ENCODE results near the gene ERCC4. TPM values are rescaled to one million over a fixed set of nuclear protein-coding genes. Genes with fewer than 3 reads are reported as not detected.

The ERCC4 gene
- total RNA-seq, 1 donor from 2014 or later, result 13.9 TPM

- H2AFZ ChIP-seq (ENCODE audit: low read depth, low read length), result no peak overlapping the region
- no peak for FAIRE-seq
- TF ChIP-seq CTCF (IDR thresholded peaks at IDR 0.05; ENCODE audit: insufficient read depth, low read depth, low read length) (no peak), EZH2 (IDR thresholded peaks at IDR 0.05; ENCODE audit: insufficient read depth, low read length) (no peak)
- H3K9me3 Mint-ChIP-seq (ENCODE audit: unreplicated experiment), result peaks cover 2% of the 10 kb centered on the region
- H3K27me3 Mint-ChIP-seq (ENCODE audit: low read depth, unreplicated experiment), result no peaks in the 10 kb centered on the region
- H3K4me2 ChIP-seq (ENCODE audit: low read length), result no peak overlapping the region
- H3K27ac Mint-ChIP-seq (ENCODE audit: unreplicated experiment), result peak overlapping the region; percentile 44
- H3K79me2 ChIP-seq (ENCODE audit: insufficient read depth, low read length), result no peaks in the 10 kb centered on the region
- DNase-seq (ENCODE audit: low read depth), result no peak
- H3K27me3 ChIP-seq (ENCODE audit: insufficient read depth, low read length), result no peaks in the 10 kb centered on the region
- peaks cover 5% of the 10 kb centered on the region for H3K4me1 Mint-ChIP-seq (ENCODE audit: low read depth, unreplicated experiment)
- no peaks in the 10 kb centered on the region for H3K9me3 ChIP-seq (ENCODE audit: insufficient read depth, low read depth, low read length)
- no peaks in the 10 kb centered on the region for H3K4me1 ChIP-seq (ENCODE audit: insufficient read depth, low read length)
- H4K20me1 ChIP-seq (ENCODE audit: insufficient read depth, low read length), result no peaks in the 10 kb centered on the region
- H3K36me3 Mint-ChIP-seq (ENCODE audit: low read depth, unreplicated experiment), result no peaks in the 10 kb centered on the region
- no peak overlapping the region for H3K4me3 Mint-ChIP-seq (ENCODE audit: unreplicated experiment)
- no peak overlapping the region for H3K27ac ChIP-seq (ENCODE audit: low read depth, low read length)
- H3K36me3 ChIP-seq (ENCODE audit: insufficient read depth, low read length), result no peaks in the 10 kb centered on the region
- no peak overlapping the region for H3K9ac ChIP-seq (ENCODE audit: low read length)
- no peak overlapping the region for H3K4me3 ChIP-seq (ENCODE audit: insufficient read depth, low read depth, low read length)
Measured at GRCh38 chr16:13973321-13974023, 53.5 kb downstream of the ERCC4 start.

GRCh38 chr16:13977177-13977576 lies 57.2 kb downstream of the ERCC4 start:
- TF ChIP-seq EZH2 (IDR thresholded peaks at IDR 0.05; ENCODE audit: insufficient read depth, low read length), result no peak
- TF ChIP-seq CTCF (IDR thresholded peaks at IDR 0.05; ENCODE audit: insufficient read depth, low read depth, low read length), result no peak
- Histone ChIP-seq H3K27me3 (ENCODE audit: insufficient read depth, low read length) (no peaks in the 10 kb centered on the region), H3K9ac (ENCODE audit: low read length) (no peak overlapping the region), H3K79me2 (ENCODE audit: insufficient read depth, low read length) (no peaks in the 10 kb centered on the region), H3K4me2 (ENCODE audit: low read length) (no peak overlapping the region), H3K4me3 (ENCODE audit: insufficient read depth, low read depth, low read length) (no peak overlapping the region), H3K9me3 (ENCODE audit: insufficient read depth, low read depth, low read length) (peaks cover 5% of the 10 kb centered on the region), H4K20me1 (ENCODE audit: insufficient read depth, low read length) (no peaks in the 10 kb centered on the region), H3K36me3 (ENCODE audit: insufficient read depth, low read length) (no peaks in the 10 kb centered on the region), H3K27ac (ENCODE audit: low read depth, low read length) (no peak overlapping the region), H3K4me1 (ENCODE audit: insufficient read depth, low read length) (no peaks in the 10 kb centered on the region), H2AFZ (ENCODE audit: low read depth, low read length) (no peak overlapping the region)
- no peak for DNase-seq (ENCODE audit: low read depth)
- no peaks in the 10 kb centered on the region for H3K27me3 Mint-ChIP-seq (ENCODE audit: low read depth, unreplicated experiment)
- H3K27ac Mint-ChIP-seq (ENCODE audit: unreplicated experiment), result no peak overlapping the region
- H3K36me3 Mint-ChIP-seq (ENCODE audit: low read depth, unreplicated experiment), result no peaks in the 10 kb centered on the region
- peaks cover 5% of the 10 kb centered on the region for H3K4me1 Mint-ChIP-seq (ENCODE audit: low read depth, unreplicated experiment)
- peaks cover 13% of the 10 kb centered on the region for H3K9me3 Mint-ChIP-seq (ENCODE audit: unreplicated experiment)
- no peak for FAIRE-seq
- H3K4me3 Mint-ChIP-seq (ENCODE audit: unreplicated experiment), result no peak overlapping the region

- H3K4me2 ChIP-seq (ENCODE audit: low read length), result no peak overlapping the region
- Mint-ChIP-seq H3K36me3 (ENCODE audit: low read depth, unreplicated experiment) (no peaks in the 10 kb centered on the region), H3K27me3 (ENCODE audit: low read depth, unreplicated experiment) (no peaks in the 10 kb centered on the region), H3K9me3 (ENCODE audit: unreplicated experiment) (peaks cover 11% of the 10 kb centered on the region), H3K27ac (ENCODE audit: unreplicated experiment) (no peak overlapping the region), H3K4me1 (ENCODE audit: low read depth, unreplicated experiment) (peaks cover 6% of the 10 kb centered on the region), H3K4me3 (ENCODE audit: unreplicated experiment) (no peak overlapping the region)
- no peak for TF ChIP-seq CTCF (IDR thresholded peaks at IDR 0.05; ENCODE audit: insufficient read depth, low read depth, low read length)
- TF ChIP-seq EZH2 (IDR thresholded peaks at IDR 0.05; ENCODE audit: insufficient read depth, low read length), result no peak
- H3K36me3 ChIP-seq (ENCODE audit: insufficient read depth, low read length), result no peaks in the 10 kb centered on the region
- no peaks in the 10 kb centered on the region for H3K27me3 ChIP-seq (ENCODE audit: insufficient read depth, low read length)
- H3K27ac ChIP-seq (ENCODE audit: low read depth, low read length), result no peak overlapping the region
- no peak overlapping the region for H2AFZ ChIP-seq (ENCODE audit: low read depth, low read length)
- no peak overlapping the region for H3K4me3 ChIP-seq (ENCODE audit: insufficient read depth, low read depth, low read length)
- H3K9me3 ChIP-seq (ENCODE audit: insufficient read depth, low read depth, low read length), result peaks cover 5% of the 10 kb centered on the region
- H4K20me1 ChIP-seq (ENCODE audit: insufficient read depth, low read length), result no peaks in the 10 kb centered on the region
- H3K4me1 ChIP-seq (ENCODE audit: insufficient read depth, low read length), result no peaks in the 10 kb centered on the region
- H3K79me2 ChIP-seq (ENCODE audit: insufficient read depth, low read length), result no peaks in the 10 kb centered on the region
- FAIRE-seq, result no peak
- DNase-seq (ENCODE audit: low read depth), result peak; percentile 78
- H3K9ac ChIP-seq (ENCODE audit: low read length), result no peak overlapping the region
Measured at GRCh38 chr16:13982451-13982850, 62.5 kb downstream of the ERCC4 start.
